SH-SY5Y (cell line): Measurements from ENCODE around the gene CYP1A1.

Source experiments
- GATA2 ChIP-seq: IDR thresholded peaks from 2 replicates; pipeline ENCODE4 v1.6.1; 2011; ENCODE audit warnings: mild to moderate bottlenecking, low read depth, low read length
- GATA3 ChIP-seq: IDR thresholded peaks from 2 replicates; pipeline ENCODE4 v1.6.1; 2011; ENCODE audit warnings: low read depth, mild to moderate bottlenecking, low read length, moderate library complexity

The CYP1A1 gene

DNA sequence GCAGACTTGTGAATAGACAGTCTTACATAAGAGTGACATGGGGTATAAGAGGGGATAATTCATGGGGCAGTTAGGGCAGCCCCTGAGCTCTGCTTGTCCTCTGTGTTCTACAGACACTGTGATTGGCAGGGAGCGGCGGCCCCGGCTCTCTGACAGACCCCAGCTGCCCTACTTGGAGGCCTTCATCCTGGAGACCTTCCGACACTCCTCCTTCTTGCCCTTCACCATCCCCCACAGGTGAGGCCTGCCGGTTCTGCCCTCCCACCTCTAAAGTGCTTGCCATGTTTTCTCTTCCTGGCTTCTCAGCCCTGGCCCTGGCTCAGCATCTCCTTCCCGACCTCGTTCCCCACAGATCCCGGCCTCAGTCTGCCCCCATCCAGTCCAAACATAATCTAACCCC, 26.7 kb upstream of the CYP1A1 start:
- no peak for TF ChIP-seq GATA2
- TF ChIP-seq GATA3, result no peak

DNA sequence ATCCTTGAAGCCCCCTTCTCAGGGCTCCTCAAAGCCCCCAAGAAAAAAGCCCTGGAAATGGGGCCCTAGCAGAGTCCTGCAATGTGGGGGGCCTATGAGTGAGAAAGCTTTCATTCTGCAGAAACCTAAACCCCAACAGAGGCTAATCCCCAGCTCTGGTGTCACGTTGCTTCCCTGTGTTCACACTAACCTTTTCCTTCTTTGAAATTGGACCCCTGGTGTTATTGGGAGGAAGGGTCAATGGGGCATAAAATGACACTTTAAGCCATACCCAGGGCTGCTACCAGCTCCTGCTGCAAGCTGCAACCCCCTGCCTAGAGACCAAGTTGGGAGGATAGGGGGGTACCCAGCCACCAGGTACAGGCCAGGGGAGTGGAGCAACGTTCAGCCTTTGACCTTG, 25.4 kb upstream of the CYP1A1 start:
- TF ChIP-seq GATA3 (no peak), GATA2 (no peak)

DNA sequence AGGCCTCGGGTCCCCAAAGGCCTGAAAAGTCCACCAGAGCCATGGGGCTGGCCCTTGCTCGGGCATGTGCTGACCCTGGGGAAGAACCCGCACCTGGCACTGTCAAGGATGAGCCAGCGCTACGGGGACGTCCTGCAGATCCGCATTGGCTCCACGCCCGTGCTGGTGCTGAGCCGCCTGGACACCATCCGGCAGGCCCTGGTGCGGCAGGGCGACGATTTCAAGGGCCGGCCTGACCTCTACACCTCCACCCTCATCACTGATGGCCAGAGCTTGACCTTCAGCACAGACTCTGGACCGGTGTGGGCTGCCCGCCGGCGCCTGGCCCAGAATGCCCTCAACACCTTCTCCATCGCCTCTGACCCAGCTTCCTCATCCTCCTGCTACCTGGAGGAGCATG, 24.5 kb upstream of the CYP1A1 start:
- TF ChIP-seq GATA2 (no peak), GATA3 (no peak)

DNA sequence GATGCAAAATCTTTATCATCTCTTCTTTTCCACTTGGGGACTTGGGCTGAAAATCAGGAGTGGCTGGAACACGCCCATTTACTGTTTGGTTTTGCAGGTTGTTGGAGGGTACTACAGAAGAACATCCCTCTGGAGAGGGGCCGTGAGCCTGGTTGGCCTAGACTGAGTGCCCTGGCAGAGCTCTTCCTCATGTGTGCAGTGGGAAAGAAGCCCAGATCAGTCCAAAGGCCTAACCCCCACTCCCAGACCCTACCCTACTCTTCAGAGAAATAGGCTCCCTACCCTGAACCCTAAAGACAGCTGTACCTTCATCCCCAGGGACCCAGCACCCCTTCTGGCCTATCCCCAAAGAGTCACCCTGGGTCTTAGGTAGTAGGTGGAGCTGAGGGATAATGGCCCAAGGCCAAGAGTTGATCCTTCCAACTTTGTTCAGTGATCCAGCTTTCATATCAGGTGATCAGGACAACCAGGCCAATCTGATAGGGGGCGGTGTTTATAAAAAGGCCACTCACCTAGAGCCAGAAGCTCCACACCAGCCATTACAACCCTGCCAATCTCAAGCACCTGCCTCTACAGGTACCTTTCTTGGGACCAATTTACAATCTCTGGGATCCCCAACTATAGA, 23.1 kb upstream of the CYP1A1 start, which contains the start of gene CYP1A2:
Gene CYP1A2 (plus strand): TSS at position 524 of the 625 bp plus-strand sequence. CDS start 894 bp downstream, outside the sequence.
- TF ChIP-seq GATA3 (no peak), GATA2 (no peak)

DNA sequence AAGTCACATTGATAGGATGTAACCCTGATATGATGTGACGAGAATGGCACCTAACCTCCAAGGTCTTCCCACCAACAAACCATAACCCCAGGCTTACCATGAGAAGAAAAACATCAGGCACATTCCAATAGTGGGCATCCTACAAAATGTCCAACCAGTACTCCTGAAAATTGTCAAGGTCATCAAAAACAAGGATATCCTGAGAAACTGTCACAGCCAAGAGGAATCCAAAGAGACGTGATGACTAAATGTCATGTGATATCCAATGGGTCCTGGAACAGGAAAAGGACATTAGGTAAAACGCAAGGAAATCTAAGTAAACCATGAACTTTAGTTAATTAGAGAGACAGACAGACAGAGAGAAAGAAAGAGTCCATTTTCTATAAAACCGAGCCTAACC, 21.1 kb upstream of the CYP1A1 start:
- no peak for TF ChIP-seq GATA2
- no peak for TF ChIP-seq GATA3

DNA sequence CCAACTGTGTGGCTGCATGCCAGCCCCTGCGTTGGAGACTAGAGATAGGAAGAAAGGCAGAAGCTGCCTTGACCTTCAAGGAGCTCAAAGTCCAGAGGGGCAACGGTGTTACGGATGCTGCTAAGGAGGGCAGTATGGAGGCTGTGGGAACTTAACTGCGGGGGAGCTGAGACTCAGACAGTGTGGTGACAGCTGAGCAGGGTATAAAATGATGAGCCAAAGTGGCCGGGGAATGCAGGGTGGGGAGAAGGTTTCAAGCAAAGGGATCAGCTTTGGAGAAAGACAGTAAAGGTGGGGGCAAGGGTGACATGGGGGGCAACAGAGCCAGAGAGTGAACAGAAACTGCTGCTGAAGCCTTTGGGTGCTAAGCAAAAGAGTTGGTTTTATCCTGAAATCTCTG, 17.1 kb upstream of the CYP1A1 start:
- TF ChIP-seq GATA3, result no peak
- TF ChIP-seq GATA2, result no peak

DNA sequence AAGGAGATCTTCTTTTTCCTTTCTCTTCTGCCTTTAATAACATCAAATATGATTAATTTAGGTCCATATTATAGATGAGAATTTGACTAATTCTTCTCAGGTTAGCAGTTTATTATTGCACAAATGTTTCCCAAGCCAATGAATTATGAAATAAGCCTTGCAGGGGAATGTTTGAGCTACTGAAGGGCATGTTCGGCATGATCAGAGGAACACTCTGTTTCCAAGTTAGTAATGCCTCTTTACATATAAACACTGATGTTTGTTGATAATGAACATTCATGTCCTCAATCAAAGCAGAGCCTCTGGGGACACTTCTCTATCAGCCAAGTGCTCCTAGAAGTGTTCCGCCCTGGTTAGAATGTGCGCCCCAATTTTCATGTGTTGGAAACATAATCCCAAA, 10.0 kb upstream of the CYP1A1 start:
- TF ChIP-seq GATA2, result no peak
- no peak for TF ChIP-seq GATA3

DNA sequence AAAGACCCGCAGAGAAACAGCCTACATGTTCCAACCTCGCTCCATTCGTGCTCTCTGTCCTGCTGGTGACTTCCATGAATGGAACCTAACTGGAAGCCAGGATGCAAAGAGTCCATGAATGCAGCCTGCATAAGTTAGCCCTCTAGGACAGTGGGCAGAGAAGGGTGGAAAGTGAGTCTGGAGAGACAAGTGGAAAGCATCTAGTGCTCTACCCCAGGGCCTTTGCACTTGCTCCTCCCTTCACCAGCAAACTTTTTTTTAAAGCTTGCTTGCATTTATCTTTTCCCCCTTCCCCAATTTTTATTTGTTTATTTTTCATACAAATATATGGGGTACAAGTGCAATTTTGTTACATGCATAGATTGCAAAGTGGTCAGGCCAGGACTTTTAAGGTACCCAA, 7.9 kb upstream of the CYP1A1 start:
- TF ChIP-seq GATA3, result no peak
- TF ChIP-seq GATA2, result no peak

DNA sequence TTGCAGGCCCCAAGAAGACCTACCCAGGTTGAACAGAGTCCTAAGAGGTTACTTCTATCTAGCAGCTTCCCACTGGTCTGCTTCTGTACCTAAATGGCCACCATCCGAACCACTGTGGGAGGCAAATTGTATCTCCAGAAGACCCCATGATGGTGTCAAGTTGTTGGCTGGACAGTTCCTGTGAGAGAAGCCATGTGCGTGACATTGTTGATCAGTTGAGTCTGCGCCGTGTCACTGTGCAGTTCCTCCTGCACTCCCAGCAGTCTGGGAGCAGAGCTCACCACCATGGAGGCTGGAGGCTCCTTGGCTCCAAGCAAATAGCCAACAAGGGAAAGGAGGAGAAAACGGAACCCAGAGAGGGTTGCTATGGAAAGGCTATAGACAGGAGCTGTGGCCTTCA, 7.5 kb upstream of the CYP1A1 start:
- TF ChIP-seq GATA3 (no peak), GATA2 (no peak)

DNA sequence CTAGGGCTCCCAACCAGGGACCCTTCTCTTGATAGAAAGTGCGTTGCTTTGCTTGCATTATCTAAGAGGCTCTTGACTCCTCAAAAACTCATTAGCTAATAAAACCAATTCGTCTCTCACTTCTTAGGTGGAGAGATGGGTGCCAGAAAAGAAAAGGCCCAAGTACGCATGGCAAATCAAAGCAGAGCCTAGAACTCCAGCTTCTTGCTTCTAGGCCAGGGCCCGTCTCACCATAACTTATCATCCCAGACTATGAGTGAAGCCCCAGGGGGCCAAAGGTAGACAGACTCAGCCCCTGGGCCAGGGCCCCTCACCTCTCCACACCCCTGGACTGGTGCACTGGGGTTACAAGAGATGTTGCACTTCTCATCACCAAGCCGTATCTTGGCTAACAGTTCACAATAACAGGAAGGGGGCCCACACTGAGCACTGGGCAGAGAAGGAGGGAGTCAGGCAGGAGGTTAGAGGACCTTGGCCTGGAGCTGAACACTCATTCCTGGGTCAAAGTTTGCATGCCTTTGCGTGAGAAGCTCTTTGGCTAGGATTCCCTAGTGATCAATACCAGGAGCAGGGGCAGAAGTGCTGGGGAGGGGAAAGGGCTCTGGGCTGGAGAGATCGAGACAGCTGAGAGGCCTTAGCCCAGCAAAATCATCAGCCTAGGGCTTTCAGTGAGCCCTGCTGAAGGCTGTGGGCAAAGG, 5.4 kb upstream of the CYP1A1 start:
- TF ChIP-seq GATA2, result no peak
- no peak for TF ChIP-seq GATA3

DNA sequence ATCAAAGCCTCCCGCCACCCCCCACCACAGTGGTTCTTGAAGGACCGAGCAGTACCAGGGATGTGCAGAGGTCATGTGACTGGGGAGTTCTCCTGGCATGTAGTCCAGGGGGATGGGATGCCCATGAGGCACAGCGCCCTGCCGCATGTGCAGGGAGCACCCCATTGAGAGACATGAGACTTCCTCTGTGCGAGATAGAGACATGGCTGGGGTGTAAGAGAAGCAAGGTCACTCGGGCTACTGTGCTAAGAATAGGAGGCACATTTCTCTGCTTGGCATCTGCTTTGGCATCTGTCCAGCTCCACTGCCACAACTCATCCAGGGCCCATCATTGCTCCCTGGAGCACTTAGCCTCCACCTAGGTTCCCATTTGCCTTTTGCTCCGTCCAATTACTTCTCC, 2.4 kb upstream of the CYP1A1 start:
- TF ChIP-seq GATA2 (no peak), GATA3 (no peak)

DNA sequence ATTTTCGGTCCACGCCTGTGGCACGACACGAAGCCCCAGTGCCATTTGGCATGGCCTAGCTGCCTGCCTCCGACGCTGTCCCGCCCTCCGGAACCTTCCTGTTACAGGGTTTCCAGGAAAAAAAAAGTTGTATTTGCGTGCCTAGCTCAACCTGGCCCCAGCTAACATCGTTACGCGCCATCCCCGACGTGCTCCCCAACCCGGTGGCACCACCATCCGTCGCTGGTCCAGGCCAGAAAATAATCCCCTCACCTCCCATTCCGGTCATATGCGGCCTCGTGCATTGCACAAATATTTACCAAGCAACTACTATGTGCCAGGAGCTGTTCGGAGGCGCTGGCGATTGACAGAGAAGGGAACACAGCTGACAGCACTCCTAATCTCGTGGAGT, 1.4 kb upstream of the CYP1A1 start:
- TF ChIP-seq GATA3 (no peak), GATA2 (no peak)

DNA sequence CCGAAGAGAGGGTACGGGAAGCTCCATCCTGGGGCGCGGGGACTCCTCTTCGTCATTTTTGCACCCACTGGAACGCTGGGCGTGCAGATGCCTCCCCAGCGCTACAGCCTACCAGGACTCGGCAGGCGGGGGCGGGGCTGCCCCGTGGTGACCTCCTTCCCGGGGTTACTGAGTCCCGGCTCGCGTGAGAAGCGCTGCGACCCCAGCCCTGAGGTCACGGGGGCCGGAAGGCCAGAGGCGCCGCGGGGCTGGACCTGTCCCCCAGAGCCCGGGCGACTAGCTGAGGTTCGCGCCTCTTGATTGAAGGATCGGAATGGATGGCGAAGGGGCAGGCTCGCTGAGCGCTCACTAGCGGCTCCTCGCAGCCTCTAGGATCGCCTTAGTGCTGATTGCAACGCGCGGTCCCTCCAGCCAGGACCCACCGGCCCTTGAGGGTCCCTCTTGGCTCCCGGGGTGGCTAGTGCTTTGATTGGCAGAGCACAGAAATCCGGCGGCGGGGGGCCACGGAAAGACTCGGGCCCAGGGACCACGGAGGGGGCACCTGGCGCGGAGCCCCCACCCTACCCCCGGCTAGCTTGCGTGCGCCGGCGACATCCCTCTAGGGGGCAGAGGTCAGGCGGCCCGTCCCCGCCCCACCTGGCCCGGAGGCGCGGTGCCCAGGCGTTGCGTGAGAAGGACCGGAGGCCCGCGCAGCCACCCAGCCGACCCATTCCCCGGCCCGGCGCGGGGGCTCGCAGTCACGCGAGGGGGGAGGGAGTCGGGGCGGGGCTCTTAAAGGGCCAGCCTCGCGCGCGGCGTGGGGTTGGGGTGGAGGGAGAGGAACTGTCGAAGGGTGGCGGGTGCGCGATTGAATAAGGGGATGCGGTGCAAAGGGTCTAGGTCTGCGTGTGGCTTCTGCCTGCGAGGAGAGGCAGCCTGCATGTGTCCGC, 781 bp upstream of the CYP1A1 start:
- TF ChIP-seq GATA3 (no peak), GATA2 (no peak)

DNA sequence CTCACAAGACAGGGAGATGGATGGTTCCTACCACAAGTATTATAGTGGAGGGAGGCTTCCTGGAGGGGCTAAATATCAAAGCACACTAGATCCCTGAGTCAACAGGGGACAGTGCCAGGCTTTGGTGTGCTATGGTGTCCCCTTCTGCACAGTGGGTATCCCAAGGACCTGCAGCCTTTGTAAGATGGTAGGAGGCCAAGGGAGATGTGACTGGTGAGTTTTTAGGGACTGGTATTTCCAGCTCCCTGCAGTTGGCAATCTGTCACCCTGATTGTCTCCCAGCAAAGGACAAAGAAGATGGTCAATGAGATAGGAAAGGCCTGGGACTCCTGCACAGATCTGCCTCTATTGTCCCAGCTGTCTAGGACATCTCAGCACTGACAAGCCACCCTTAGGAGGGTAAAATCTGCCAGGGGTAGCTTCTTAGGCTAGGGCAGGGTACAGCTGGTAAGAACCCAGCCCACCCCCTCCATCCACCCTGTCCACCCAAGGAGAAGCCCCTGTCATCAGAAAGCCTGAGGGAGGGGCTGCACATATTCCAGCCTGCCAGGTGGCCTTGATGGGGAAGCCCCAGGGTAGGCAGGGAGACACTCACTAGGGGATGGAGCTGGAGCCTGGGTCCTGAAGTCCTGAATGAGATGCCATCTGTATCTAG, 631 bp downstream of the CYP1A1 start:
- TF ChIP-seq GATA3 (no peak), GATA2 (no peak)

DNA sequence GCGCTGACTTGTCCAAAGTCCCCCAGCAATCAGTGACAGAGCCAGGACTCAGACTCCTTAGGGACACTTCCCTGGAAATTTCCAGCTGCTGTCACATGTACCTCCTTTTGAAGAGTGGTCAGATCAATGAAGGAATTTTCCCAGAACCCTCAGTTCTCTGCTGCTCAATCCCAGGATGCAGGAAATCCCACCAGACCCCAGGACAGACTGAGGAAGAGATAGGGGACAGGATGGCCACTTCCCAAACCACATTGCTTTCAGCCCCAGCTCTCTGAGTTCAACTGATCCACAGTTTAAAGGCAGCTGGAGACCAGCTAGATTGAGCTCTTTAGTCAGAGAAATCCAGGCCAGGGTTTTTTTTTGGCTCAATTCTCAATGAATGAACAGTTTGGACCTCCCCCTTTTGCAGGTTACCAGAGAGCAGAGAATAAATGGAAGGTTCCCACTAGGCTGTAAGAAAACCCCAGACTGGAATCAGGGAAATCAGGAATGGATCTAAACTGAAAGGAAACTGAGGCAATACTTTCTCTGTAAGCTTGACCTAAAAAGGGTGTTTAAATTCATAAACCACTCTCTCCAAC, 1.5 kb downstream of the CYP1A1 start:
- TF ChIP-seq GATA2, result no peak
